AG09319 (cell line): ENCODE measurements around the gene C16orf74.

Experiments used
- DNase-seq: peaks from one replicate; pipeline ENCODE4 v3.0.0-alpha.2; 2010; ENCODE audit warnings: low read depth; ENCODE audit errors: extremely low read depth
- CTCF ChIP-seq: IDR thresholded peaks from 2 replicates; pipeline ENCODE4 v1.5.1; 2011; ENCODE audit warnings: low read depth, mild to moderate bottlenecking, inconsistent platforms, low read length, moderate library complexity

Gene C16orf74

GRCh38 chr16:85677383-85677967, 73.4 kb downstream of the C16orf74 start:
- DNase-seq: no peak
- no peak for TF ChIP-seq CTCF

- DNase-seq: no peak
- no peak for TF ChIP-seq CTCF
Observed at GRCh38 chr16:85676466-85676865, 74.4 kb downstream of the C16orf74 start.

- TF ChIP-seq CTCF: peak; percentile 56
- no peak for DNase-seq
Observed at GRCh38 chr16:85675251-85675874, 75.5 kb downstream of the C16orf74 start.

GRCh38 chr16:85674828-85675227, 76.1 kb downstream of the C16orf74 start:
- DNase-seq: no peak

GRCh38 chr16:85674418-85674755, 76.5 kb downstream of the C16orf74 start:
- DNase-seq: no peak
- TF ChIP-seq CTCF: no peak

More at GRCh38 chr16:85674828-85675227, 76.1 kb downstream of the C16orf74 start:
- TF ChIP-seq CTCF: no peak

GRCh38 chr16:85673529-85674417, 77.1 kb downstream of the C16orf74 start:
- TF ChIP-seq CTCF: no peak
- no peak for DNase-seq

- TF ChIP-seq CTCF: no peak
Observed at GRCh38 chr16:85670840-85671239, 80.1 kb downstream of the C16orf74 start.

More at GRCh38 chr16:85670840-85671239, 80.1 kb downstream of the C16orf74 start:
- no peak for DNase-seq
